GM12891 (cell line): ENCODE measurements around the gene COP1. TPM values are rescaled to one million over a fixed set of nuclear protein-coding genes. Genes with fewer than 3 reads are reported as not detected.
"Not testable (repeated sequence)": the region's sequence is repeated elsewhere in the genome, so short reads cannot be mapped to it uniquely, and the experiment has no call there.

ENCODE experiments used
- DNase-seq: peaks from one replicate; pipeline ENCODE4 v3.0.0; 2011; ENCODE audit warnings: low spot score; ENCODE audit not compliant: insufficient read length
- FAIRE-seq: peaks from 2 replicates; lab custom pipeline; 2011; peaks lifted over from hg19 to GRCh38; lab: Jason Lieb, UNC
- PAX5 ChIP-seq: IDR thresholded peaks from 2 replicates; pipeline ENCODE4 v1.6.1; 2011; ENCODE audit warnings: low read length, moderate library complexity, mild to moderate bottlenecking; ENCODE audit not compliant: insufficient read depth, severe bottlenecking
- POLR2A ChIP-seq: IDR thresholded peaks from 2 replicates; pipeline ENCODE4 v1.6.1; 2011; ENCODE audit warnings: low read depth, low read length, control low read depth
- POLR2AphosphoS5 ChIP-seq: IDR thresholded peaks from 2 replicates; pipeline ENCODE4 v1.6.1; 2011; ENCODE audit warnings: low read depth, low read length, control low read depth
- POU2F2 ChIP-seq: IDR thresholded peaks from 2 replicates; pipeline ENCODE4 v1.6.1; 2011; ENCODE audit warnings: low read depth, mild to moderate bottlenecking, control low read depth, low read length, moderate library complexity
- SPI1 ChIP-seq: IDR thresholded peaks from 2 replicates; pipeline ENCODE4 v1.6.1; 2011; ENCODE audit warnings: low read depth, low read length, control low read depth
- TAF1 ChIP-seq: IDR thresholded peaks from 2 replicates; pipeline ENCODE4 v1.6.1; 2011; ENCODE audit warnings: low read depth, low read length, control low read depth
- polyA plus RNA-seq: library from polyadenylated mRNA; unstranded; fragments of >200 nt; gene quantifications from one replicate; pipeline ENCODE4 v1.2.1, GENCODE V29; 2012; ENCODE audit warnings: low read depth, missing spikeins, inconsistent platforms; ENCODE audit not compliant: missing spikeins

COP1 gene
- polyA plus RNA-seq = 23.2 TPM

DNA sequence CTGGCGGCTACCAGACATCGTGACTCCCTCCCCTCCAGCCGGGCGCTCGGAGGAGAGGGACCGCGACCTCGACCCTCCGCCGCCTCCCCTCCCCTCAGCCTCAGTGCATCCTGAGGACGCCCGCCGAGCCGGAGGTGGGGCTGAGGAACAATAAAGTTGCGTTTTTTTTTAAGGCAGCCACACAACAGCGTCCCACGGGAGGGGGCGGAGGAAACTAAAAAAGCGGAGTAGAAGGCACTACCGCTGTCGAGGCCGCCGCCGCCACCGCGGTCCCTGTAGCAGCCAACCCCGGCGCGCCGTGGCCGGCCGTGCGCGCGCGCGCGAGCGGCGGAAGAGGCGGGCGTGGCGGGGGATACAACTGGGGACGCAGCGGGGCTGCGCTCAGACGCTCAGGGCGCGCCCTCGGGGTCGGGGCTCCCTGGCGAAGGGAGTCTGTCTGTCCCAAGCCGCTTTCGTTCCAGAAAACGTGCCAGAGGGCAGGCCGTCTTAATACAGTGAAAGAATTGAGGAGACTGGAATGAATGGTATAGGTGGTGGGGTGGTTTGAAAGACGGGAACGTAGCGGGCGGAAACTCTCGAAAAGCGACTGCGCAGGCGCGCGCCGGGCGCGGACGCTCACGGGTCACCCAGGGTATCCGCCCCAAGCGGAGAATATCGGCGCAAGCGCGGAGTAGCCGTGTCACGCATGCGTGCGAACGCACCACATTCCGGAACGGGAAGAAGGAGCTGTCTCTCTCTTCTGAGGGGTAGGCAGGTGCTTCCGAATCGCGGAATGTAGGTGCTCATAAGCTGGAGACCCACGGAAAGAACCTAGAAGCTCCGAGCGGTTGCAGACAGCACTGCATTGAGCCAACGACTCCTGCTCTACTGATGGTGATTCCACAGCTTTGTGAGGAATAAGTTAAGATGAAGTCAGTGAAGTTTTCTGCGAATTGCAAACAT, at the start of gene COP1:
Gene COP1, minus strand, starts transcription at position 326 of the 942 bp plus-strand sequence. Its CDS starts 308 bp downstream, at position 18.
- peak; percentile 75 for DNase-seq
- FAIRE-seq = peak; percentile 95
- TF ChIP-seq POLR2AphosphoS5 = peak; percentile 93
- peak; percentile 96 for TF ChIP-seq POLR2A
- peak; percentile 77 for TF ChIP-seq PAX5
- TF ChIP-seq SPI1 = 0 out of 2 replicates have a peak, but pooled peaks have one; percentile 8
- TF ChIP-seq TAF1 = peak; percentile 76
- peak; percentile 75 for TF ChIP-seq POU2F2

DNA sequence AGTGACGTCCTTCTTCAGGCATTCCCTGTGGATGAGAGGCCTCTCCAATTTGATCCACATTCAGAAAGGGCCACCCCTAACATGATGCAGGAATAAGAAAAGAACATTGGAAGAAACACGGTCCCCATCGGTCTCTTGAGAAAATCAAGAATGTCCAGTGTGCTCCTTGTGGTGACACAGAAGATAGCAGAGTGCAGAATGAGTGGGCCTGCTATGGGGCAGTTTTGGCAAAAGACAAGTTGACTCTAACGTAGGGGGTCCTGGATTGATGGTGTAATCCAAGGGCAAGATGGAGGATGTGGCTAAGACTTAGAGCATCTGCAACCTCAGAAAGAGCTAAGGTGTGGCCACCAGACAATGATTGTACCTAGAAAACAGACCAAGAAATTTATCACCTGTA, 45.1 kb upstream of the COP1 start:
- TF ChIP-seq POLR2A (no peak), POLR2AphosphoS5 (no peak), PAX5 (no peak), SPI1 (no peak), TAF1 (no peak), POU2F2 (no peak)
- DNase-seq (no peak), FAIRE-seq (no peak)

DNA sequence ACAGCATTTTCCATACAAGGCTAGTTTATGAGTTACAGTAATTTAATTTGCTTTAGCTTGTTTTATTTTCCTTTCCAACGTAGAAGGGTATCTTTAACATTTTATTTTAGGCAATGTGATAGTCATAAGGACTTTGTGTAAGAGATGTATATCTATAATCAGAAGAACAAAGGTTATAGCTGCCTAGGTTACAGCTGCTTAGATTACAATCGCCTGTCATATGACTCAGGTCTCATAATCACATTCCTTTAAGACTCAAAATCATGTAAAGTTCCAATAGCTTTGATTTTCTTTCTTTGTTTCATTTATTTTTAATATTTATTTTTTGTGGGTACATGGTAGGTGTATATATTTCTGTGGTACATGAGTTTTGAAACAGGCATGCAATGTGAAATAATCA, 37.8 kb upstream of the COP1 start:
- no peak for DNase-seq
- TF ChIP-seq SPI1 (no peak), PAX5 (no peak)
- FAIRE-seq = no peak

DNA sequence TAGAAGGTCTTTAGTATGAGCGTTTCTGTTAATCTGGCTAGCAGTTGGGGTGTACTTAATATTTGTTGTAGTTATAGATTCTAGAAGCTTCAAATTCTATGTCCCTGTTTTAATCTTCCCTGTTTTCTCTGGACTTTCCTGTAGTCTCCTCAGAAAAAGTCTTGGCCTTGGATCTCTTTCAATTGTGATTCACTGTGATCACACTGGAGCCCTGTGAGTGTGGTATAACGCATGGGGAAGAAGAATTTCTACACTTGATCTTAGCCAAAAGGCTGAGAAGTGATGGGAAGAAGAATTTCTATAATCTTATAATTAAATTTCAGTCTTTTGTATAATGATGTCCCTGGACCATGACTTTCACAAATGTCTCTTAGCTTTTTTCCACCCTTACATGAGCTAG, 36.7 kb upstream of the COP1 start:
- TF ChIP-seq TAF1 (no peak), SPI1 (no peak), POLR2A (no peak), POU2F2 (no peak), POLR2AphosphoS5 (no peak), PAX5 (no peak)
- DNase-seq (no peak), FAIRE-seq (no peak)

DNA sequence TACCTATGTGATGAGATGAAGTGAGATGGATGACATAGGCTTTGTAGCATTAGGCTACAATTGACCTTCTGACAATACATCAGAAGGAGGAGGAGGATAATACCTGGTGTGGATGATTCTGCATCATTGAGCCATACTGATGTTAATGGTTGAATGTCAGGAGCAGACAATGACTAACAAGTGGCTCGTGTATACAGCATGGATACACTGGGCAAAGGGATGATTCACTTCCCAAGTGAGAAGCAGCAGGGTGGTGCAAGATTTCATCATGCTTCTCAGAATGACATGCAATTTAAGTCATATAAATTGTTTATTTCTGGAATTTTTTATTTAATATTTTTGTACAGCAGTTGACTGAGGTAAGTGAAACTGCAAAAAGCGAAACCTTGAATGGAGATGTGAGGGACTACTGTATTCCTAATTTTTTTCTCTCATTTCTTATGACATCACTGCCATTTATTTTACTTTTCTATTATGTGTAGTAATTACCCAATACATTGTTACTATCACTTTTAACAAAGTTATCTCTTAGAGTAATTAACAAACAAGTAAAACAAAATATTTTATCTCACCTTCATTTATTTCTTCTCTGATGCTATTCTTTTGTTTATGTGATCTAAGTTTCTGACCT, 34.4 kb upstream of the COP1 start:
- DNase-seq (no peak), FAIRE-seq (no peak)

DNA sequence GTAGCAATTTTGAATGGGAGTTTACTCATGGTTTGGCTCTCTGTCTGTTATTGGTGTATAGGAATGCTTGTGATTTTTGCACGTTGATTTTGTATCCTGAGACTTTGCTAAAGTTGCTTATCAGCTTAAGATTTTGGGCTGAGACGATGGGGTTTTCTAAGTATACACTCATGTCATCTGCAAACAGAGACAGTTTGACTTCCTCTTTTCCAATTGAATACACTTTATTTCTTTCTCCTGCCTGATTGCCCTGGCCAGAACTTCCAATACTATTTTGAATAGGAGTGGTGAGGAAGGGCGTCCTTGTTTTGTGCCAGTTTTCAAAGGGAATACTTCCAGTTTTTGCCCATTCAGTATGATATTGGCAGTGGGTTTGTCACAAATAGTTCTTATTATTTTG, 26.6 kb upstream of the COP1 start:
- FAIRE-seq, DNase-seq: not testable (repeated sequence)

More for the DNA sequence above, 34.4 kb upstream of the COP1 start:
- no peak for TF ChIP-seq POLR2A
- no peak for TF ChIP-seq POLR2AphosphoS5
- TF ChIP-seq POU2F2 = no peak
- no peak for TF ChIP-seq PAX5
- no peak for TF ChIP-seq TAF1
- TF ChIP-seq SPI1 = no peak

DNA sequence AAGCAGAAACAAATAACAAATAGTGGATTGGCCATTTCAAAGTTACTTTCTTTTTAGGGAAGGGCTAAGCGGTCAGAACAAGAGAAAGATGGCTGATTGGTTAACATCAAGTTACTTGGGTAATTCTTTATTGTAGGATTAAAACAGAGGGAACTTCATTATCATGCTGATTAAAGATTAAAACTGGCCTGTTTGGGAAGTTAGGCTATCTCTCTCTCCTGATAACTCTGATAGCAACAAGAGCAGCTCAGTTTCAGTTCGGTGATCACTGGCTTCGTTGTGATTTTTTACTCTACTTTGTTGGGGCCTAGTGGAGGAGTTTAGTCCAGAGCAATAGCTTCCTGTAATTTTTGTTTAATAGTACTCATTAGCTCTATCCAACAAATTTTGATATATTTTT, 20.5 kb upstream of the COP1 start:
- TF ChIP-seq PAX5 (no peak), POLR2AphosphoS5 (no peak), POU2F2 (no peak), TAF1 (no peak), SPI1 (no peak), POLR2A (no peak)
- DNase-seq = no peak
- no peak for FAIRE-seq

DNA sequence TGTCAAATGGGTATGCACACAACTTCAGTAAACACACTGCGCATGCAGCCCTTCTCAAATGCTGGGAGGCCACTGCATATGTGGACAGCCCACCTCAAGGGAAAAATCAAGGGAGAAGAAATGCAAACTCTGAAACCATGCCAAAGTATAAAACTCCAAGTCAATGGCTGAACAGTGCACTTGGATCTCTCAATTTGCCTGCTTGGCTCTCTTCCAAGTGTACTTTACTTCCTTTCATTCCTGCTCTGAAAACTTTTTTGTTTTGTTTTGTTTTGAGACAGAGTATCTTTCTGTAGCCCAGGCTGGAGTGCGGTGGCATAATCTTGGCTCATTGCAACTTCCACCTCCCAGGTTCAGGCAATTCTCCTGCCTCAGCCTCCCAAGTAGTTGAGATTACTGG, 18.8 kb upstream of the COP1 start:
- TF ChIP-seq POLR2A (no peak), PAX5 (no peak), POU2F2 (no peak), TAF1 (no peak), SPI1 (no peak), POLR2AphosphoS5 (no peak)
- no peak for DNase-seq
- no peak for FAIRE-seq

DNA sequence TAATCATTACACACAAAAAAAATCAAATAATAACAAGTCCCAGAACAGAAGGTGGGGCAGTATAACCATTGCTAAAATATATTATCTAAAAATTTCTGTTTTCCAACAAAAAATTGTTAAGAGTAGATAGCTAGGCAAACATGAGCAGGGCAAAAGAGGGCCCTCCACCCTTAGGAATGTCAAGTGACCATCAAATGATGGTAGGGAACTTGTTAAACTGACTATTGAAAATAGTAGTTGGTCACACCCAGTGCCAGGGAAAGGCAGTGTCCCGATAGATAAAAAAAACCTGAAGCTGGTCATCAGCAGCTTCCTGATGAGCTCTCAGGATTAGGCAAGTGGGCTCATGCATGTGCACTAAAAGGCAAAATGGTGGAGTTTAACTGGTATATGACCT, 18.4 kb upstream of the COP1 start:
- no peak for DNase-seq
- no peak for FAIRE-seq
- TF ChIP-seq TAF1 = no peak
- TF ChIP-seq SPI1 = no peak
- no peak for TF ChIP-seq POLR2A
- TF ChIP-seq POLR2AphosphoS5 = no peak
- TF ChIP-seq POU2F2 = no peak
- no peak for TF ChIP-seq PAX5

DNA sequence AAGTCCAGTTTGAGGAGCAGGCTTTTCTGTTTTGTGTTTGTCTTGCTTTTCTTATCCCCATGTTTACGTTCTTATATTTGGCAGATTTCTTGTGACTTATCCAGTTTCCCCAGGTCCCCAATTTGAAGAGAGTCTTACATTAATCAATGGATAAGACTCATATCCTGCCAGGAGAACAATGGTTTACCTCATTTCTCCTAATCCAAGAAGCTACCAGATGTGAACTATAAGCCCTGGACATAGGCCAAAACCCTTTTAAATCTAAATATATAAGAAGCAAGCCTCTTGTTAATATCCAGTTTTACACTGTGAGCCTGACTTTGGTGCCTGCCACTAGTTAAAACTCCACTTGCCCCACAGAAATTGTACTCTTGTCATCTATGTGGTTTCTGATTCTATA, 15.1 kb upstream of the COP1 start:
- FAIRE-seq (no peak), DNase-seq (no peak)
- no peak for TF ChIP-seq PAX5
- TF ChIP-seq POLR2A = no peak

DNA sequence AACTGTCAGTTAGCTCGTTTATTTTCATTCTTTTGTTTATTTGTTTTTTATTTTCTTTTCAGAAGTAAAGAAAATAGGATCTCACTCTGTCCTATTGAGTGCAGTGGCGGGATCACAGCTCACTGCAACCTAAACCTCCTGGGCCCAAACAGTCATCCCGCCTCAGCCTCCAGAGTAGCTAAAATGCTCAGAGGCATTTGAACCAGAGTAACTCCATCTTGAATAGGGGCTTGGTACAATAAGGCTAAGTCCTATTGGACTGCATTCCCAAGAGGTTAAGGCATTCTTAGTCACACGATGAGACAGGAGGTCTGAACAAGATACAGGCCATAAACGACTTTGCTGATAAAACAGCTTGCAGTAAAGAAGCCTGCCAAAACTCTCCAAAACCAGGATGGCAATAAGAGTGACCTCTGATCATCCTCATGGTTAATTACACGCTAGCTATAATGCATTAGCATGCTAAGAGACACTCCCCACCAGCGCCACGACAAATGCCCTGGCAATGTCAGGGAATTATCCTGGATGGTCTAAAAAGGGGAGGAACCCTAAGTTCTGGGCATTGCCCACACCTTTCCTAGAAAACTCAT, 13.1 kb upstream of the COP1 start:
- DNase-seq (no peak), FAIRE-seq (no peak)

More for the DNA sequence above, 13.1 kb upstream of the COP1 start:
- no peak for TF ChIP-seq POU2F2
- TF ChIP-seq SPI1 = no peak
- no peak for TF ChIP-seq TAF1
- no peak for TF ChIP-seq PAX5
- TF ChIP-seq POLR2A = no peak
- TF ChIP-seq POLR2AphosphoS5 = no peak
